GM21737 (cell line): ENCODE measurements around the gene MIB2.
"Not testable (repeated sequence)": the region's sequence is repeated elsewhere in the genome, so short reads cannot be mapped to it uniquely, and the experiment has no call there.

Experiments used
- ATAC-seq: cut with Tn5 transposase; IDR thresholded peaks from one replicate; pipeline ENCODE4 v1.9.1; 2021; ENCODE audit warnings: mild to moderate bottlenecking, moderate library complexity; ENCODE audit not compliant: unreplicated experiment

Gene MIB2

GRCh38 chr1:1626207-1627141 is 11.2 kb downstream of the MIB2 start:
- no peak for ATAC-seq

- ATAC-seq = no peak
Observed at GRCh38 chr1:1627261-1627828, 12.0 kb downstream of the MIB2 start.

DNA sequence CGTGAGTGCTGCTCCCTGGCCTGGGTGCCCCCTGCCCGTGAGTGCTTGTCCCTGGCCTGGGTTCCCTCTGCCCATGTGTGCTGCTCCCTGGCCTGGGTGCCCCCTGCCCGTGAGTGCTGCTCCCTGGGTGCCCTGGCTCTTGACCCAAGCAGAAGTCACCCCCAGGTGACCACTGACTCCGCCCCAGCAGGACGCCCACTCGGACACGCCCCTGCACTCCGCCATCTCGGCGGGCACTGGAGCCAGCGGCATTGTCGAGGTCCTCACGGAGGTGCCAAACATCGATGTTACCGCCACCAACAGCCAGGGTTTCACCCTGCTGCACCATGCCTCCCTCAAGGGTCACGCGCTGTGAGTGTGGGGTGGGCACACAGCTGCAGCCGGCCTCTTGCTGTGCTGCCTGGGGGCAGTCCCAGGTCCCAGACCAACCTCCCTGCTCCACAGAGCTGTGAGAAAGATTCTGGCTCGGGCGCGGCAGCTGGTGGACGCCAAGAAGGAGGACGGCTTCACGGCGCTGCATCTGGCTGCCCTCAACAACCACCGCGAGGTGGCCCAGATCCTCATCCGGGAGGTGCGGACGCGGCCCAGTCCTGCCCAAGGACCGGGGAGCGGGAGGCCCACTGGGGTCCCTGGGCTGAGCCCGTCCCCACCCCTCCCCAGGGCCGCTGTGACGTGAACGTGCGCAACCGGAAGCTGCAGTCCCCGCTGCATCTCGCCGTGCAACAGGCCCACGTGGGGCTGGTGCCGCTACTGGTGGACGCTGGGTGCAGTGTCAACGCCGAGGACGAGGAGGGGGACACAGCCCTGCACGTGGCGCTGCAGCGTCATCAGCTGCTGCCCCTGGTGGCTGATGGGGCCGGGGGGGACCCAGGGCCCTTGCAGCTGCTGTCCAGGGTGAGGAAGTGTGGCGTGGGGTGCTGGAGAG is 12.8 kb downstream of the MIB2 start:
- ATAC-seq = no peak

DNA sequence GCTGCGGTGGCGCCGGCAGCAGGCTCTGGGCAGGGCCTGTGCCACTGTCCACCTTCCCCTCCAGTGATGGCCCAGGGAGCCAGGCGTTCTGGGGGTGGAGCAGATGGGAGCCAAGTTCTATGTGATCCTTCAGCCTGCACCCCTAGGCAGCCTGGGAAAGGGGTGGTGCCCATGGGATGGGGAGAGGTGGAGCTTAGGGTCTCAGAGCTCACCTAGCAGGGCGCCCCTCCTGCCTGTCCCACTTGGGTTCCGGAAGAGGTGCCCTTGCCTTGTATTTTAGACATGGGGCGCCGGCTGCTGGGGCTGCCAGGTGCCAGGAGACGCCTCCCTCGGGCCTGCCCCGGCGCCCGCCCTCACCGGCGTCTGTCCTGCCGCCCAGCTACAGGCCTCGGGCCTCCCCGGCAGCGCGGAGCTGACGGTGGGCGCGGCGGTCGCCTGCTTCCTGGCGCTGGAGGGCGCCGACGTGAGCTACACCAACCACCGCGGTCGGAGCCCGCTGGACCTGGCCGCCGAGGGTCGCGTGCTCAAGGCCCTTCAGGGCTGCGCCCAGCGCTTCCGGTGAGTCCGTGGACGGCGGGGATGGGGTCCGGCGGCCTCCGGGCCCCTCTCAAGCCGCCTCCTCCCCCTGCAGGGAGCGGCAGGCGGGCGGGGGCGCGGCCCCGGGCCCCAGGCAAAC is 13.6 kb downstream of the MIB2 start:
- no peak for ATAC-seq

DNA sequence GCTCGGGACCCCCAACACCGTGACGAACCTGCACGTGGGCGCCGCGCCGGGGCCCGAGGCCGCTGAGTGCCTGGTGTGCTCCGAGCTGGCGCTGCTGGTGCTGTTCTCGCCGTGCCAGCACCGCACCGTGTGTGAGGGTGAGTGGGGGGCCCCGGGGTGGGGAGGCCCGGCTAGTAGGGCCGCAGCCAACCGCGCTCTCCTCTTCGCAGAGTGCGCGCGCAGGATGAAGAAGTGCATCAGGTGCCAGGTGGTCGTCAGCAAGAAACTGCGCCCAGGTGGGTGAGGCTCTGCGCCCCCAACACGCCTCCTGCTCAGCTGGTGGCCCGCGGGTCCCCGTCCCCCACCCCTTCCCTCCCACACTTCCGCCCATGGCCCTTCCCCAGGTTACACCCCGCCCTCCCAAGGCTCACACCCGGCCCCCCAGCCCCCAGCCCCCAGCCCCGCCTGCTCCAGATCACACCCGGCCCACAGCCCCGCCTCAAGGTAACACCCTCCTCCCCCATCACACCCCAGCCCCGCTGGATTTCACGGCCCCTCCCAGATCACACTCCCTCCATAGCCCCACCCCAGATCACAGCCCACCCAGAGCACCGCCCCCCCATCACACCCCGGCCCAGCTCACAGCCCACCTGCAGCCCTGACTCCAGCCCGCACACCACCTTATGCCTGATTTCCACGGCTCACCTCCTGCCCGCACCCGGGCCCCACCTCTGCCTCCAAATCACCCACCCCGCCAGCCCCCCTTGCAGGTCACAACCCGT is 14.3 kb downstream of the MIB2 start:
- ATAC-seq = no peak

- ATAC-seq = peak; percentile 43
Observed at GRCh38 chr1:1630191-1630964, 15.1 kb downstream of the MIB2 start.

DNA sequence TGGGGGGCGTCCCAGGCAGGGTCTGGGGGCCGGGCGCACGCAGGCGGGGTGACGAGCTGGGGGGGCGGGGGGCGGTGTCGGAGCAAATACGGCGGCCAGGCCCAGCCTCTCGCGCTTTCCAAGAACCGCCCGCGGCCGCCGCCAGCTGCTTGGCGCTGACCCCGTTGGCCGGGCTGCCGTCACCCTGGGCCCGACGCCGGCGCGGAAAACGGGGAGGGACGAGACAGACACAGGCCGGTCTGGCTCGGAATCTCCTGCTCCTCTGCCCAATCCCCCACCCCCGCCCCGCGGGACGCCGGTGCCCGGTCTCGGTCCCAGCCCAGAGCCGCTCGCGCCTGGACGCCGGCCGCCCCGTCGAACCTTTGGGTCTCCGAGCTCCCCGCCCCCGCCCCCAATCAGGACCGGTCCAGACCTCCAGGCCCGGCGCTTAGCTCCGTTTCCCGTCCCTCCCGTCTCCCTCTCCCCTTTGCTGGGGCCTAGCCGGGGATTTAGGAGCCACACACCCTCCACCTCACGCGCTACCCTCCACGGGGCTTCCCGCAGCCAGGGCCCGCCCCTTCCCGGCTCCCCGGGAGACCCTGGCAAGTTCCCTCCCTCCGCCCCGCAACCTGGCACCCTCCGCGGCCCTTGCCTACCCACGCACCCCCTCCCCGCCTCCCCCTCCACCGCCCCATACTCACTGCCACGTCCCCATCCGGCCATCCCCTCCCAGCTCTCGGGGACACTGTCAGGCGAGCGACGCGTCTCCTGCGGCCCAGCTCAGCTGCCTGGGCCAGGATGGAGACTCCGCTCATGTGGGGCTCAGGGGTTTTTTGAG is 15.9 kb downstream of the MIB2 start:
- no peak for ATAC-seq

GRCh38 chr1:1631782-1632420 is 16.6 kb downstream of the MIB2 start, which contains the start of gene MMP23B:
Gene MMP23B, plus strand, starts transcription at chr1:1632173. Its CDS starts 46 bp downstream, at chr1:1632219.
- no peak for ATAC-seq

DNA sequence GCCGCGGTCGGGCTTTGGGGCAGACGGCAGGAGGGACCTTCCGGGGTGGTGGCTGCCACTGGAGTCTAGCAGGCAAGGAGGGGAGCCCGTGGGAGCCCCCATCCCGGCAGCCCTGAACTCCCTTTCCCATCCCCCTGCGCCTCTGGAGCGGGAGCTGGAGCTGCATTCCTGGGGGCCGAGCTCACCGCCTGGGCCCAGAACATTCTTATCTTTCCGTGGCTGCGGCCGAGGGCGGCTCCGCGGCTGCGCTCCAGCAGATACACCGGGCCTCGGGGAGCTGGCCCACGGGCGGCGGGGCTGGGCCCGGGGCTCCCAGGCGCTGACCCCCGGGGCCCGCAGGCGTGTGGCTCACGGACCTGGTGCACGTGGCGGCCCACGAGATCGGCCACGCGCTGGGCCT is 18.1 kb downstream of the MIB2 start:
- not testable (repeated sequence) for ATAC-seq

- ATAC-seq = not testable (repeated sequence)
Observed at GRCh38 chr1:1634613-1635012, 19.3 kb downstream of the MIB2 start.

GRCh38 chr1:1636621-1637478 is 21.6 kb downstream of the MIB2 start:
- not testable (repeated sequence) for ATAC-seq

- not testable (repeated sequence) for ATAC-seq
Observed at GRCh38 chr1:1637479-1637875, 22.2 kb downstream of the MIB2 start.

GRCh38 chr1:1638528-1638927 is 23.2 kb downstream of the MIB2 start:
- not testable (repeated sequence) for ATAC-seq

GRCh38 chr1:1639368-1639767 is 24.1 kb downstream of the MIB2 start:
- not testable (repeated sequence) for ATAC-seq

GRCh38 chr1:1640081-1640480 is 24.8 kb downstream of the MIB2 start:
- ATAC-seq = not testable (repeated sequence)

GRCh38 chr1:1640711-1641461 is 25.6 kb downstream of the MIB2 start:
- ATAC-seq = not testable (repeated sequence)
